Subcutaneous adipose tissue (tissue), 4 donors: ENCODE measurements around the gene PXMP4. TPM values are rescaled to one million over a fixed set of nuclear protein-coding genes. Genes with fewer than 3 reads are reported as not detected.

Experiments
- CTCF ChIP-seq: fragments of 450-650 bp; IDR thresholded peaks from one replicate; pipeline ENCODE4 v1.5.1; 2016; ENCODE audit warnings: low read depth, mild to moderate bottlenecking, control low read depth, antibody characterized with exemption, moderate library complexity
- total RNA-seq, 4 donors: library from RNA; depleted of rRNA; stranded (reverse); fragments of >200 nt; gene quantifications; one replicate each; pipeline ENCODE4 v1.1.0, GENCODE V29; 2016

The PXMP4 gene
- total RNA-seq, 4 donors from 2014 or later = 2.0 to 7.0 (median 4.3) TPM

GRCh38 chr20:33667676-33668465, 52.2 kb downstream of the PXMP4 start:
- no peak for TF ChIP-seq CTCF

GRCh38 chr20:33667245-33667675, 52.9 kb downstream of the PXMP4 start:
- no peak for TF ChIP-seq CTCF

GRCh38 chr20:33666293-33667244, 53.5 kb downstream of the PXMP4 start, which contains the start of gene ACTL10:
ACTL10 (plus strand) TSS chr20:33666943; CDS start chr20:33667498, 555 bp downstream.
- TF ChIP-seq CTCF = no peak

GRCh38 chr20:33664762-33665144, 55.4 kb downstream of the PXMP4 start:
- TF ChIP-seq CTCF = no peak

- no peak for TF ChIP-seq CTCF
Measured at GRCh38 chr20:33664085-33664761, 55.9 kb downstream of the PXMP4 start.

- TF ChIP-seq CTCF = no peak
Measured at GRCh38 chr20:33663161-33664084, 56.7 kb downstream of the PXMP4 start.
